GM19452 (cell line): ENCODE measurements around the gene LDHAL6B.
"Not testable (repeated sequence)": the region's sequence is repeated elsewhere in the genome, so short reads cannot be mapped to it uniquely, and the experiment has no call there.

Experiments used
- ATAC-seq: cut with Tn5 transposase; IDR thresholded peaks from one replicate; pipeline ENCODE4 v1.9.1; 2021; ENCODE audit not compliant: unreplicated experiment

LDHAL6B gene

DNA sequence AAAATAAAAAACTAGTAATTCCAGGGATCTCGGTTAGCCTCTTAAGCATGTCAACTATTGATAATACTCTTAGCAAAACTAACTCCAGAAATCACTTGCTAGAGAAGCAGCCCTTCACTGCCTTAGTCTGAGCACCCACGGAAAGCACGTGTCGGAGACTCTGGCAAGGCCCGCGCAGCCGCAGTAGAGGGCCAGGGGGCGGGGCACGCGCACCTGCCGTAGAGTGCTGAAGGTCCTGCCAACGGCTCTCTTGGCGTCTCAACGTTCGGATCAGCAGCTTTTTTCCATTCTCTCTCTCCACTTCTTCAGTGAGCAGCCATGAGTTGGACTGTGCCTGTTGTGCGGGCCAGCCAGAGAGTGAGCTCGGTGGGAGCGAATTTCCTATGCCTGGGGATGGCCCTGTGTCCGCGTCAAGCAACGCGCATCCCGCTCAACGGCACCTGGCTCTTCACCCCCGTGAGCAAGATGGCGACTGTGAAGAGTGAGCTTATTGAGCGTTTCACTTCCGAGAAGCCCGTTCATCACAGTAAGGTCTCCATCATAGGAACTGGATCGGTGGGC is at the start of gene LDHAL6B:
TSS of gene LDHAL6B (plus strand) at position 221 of the 561 bp plus-strand sequence. CDS start at position 319, 98 bp downstream.
- no peak for ATAC-seq

DNA sequence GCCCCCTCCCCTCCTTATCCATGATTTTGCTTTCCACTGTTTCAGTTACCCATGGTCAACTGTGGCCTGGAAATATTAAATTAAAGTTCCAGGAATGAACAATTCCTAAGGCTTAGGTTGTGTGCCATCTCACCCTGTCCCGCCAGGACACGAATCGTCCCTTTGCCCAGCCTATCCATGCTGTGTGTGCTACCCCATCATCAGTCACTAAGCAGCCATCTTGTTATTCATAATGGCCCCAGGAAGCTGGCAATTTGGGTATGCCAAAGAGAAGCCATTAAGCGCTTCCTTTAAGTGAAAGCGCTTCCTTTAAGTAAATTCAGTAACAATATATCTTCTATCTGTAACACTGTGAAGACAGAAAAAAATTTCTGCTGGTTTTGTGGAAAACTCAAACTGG is 49.2 kb upstream of the LDHAL6B start:
- no peak for ATAC-seq

DNA sequence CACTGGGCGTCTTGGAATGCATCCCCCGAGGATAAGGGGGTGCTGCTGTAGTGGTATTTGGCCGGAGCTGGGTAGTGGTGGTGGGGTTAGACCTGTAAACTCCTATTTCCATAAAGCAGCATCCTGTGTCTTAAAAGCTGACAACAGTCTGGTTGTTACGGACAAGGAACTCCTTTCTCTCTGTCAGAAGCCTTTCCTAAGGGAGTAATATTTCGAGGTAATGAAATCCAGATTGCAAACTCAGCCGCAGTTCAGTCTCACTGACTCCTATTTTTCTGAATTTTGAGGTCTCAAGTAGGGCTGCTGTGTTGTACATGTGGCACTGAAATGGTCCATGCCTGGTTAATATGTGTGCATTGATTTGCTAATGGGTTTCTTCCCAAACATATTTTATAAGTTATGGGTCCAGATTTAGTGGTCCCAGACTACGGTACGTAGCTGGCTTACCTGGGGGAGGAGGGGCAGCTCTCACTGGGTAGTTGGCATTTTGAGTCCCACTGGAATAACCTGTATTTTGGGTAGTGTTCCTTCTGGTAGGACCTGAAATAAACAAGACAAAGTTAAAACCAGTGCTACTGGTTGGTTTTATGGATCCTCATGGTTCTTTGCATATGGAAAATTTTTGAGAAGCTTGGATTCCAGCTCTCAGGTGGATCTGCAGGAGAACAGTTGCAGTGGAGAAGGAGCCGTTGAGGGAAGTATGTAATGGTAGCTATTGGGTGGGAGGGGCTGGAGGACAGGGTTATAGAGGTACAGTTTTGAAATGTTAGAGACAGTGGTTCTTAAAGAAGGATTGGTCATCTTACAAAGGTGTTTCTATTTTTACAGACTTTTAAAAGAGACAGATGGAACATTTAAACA is 48.6 kb upstream of the LDHAL6B start:
- no peak for ATAC-seq

DNA sequence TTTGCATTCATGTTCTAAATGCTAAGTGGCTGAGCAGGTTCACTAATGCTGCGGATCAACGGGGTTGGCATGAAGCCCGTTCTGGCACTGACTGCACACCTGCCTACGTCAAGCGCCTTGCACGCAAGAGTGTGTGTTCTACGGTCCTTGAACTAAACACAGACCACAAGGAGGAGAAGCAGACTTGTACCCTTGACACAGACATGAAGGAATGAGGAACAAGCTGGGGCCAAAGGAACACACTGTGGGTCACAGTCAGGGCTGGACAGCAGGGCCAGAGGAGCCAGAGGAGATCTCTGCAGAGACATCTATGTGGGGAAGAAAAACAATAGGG is 48.0 kb upstream of the LDHAL6B start:
- no peak for ATAC-seq

DNA sequence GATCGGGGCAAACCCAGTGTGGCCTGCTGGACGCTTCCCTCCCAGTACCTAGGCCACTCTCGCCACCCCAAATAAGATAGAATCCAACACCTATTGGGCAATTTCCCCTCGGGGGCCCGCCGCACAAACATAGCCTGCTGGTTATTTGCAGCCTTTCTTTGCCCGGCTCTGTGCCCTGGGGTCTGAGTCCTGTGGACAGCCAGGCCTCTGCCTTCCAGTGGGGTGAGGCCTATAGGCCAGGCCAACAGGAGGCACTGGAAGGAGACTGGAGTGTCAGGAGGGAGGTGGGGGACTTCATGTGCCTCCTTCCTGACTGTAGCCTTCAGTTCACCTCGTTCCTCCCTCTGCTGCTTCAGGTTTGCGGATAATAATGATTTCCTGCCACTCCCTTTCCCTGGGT is 47.4 kb upstream of the LDHAL6B start:
- ATAC-seq, result no peak

DNA sequence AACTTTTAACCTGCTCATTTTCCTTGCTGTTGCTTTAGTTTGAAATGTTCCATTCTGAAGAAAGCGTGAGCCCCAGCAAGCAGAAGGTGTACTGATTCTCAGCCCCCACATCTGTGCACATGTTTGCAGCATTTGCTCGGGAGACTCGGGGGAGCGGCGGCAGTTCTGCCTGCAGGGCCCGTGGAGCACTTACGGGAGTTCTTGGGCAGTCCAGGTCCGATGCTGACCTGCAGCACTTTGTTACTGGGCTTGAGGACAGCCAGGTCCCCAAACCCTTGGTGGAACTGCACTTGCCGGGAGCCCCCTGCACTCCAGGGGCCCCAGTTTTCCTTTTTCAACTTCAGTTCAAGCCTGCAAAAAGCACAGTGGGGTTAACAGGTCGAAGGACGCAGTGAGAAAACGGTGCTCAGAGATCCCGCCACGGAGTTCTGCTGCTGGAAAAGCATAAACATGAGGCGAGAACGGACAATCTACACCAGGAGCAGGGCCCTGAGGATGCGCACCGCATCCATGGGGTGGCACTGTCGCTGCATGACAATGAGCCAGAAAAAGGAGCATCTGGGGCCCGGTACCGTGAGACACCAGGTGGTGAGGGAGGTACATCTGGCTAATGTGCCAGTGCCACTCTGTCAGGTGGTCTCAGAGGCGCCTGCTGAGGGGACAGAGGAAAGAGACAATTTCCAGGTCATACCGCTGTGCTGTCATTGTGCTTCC is 45.6 kb upstream of the LDHAL6B start:
- no peak for ATAC-seq

DNA sequence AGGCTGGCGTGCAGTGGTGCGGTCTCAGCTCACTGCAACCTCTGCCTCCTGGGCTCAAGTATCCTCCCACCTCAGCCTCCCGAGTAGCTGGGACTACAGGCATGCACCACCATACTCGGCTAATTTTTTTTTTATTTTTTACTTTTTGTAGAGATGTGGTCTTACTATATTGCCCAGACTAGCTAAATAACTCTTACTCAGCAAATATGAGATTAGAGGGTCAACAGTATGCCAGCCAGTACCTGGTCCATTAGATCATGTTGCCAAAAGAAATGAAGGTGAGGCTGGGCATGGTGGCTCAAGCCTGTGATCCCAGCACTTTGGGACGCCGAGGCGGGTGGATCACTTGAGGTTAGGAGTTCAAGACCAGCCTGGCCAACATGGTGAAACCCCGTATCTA is 44.6 kb upstream of the LDHAL6B start:
- not testable (repeated sequence) for ATAC-seq

DNA sequence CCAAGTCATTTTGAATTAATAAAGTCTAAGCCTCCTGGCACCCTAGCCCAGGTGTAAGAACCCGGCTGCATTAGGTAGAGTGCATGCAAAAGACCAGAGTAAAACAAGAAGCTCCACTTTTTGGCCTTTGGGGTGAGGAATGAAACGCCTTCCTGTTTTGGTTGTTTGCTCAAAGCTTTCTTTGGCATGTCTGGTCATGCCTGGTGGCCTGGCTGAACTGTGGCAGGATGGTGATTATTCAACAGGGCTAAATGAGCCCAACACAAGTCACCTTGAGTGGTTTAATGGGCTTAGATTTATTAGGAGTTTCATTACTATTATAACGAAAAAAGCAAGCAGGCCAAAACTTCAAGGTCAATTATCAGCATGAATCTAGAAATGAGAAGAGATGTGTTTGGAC is 40.9 kb upstream of the LDHAL6B start:
- no peak for ATAC-seq

DNA sequence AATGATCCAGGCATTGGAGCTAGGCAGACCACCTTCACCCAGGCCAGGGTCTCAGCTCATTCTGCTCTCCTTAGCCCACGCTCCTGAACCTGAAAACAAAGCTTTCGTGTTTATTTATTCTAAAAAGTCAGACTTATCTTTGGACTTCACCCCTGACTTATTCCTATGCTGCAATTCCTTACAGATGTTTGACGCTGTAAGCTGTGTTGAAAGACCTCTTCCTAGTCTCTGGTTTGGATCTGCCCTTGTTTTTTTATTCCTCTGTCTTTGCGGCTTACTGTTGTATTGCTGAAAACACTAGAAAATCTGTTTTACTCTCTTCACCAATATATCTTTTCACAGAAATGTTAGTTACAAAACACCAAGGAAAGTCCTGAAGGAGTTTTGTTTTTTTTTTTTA is 40.5 kb upstream of the LDHAL6B start:
- no peak for ATAC-seq

DNA sequence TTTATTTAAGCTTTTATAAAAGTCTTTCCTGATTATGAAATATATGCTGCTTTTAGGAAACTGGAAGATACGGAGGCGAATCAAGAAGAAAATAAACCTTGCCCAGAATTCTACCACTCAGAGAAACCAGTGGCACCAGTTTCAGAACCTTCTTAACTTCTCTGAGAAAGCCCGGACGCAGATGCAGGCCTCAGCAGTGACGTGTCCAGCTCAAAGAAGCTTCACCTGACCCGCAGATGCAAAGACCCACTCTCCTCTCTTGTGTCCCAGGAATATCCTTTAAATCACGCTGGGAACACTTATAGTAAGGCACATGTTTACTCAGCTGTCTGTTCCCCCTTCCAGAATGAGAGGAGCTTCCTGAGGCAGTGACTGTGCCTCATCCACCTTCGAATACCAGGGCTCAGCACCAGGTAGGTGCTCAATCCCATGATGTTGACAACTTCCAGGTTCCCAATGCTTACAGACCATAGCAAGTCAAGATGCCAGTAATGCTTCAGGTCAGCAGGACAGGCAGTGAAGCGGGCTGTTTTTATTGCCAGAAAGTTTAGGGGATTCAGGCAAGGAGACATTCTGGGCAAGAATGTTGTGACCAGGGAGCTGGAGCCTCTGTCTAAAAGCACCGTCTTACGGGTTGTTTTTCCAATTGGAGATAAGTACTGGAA is 39.9 kb upstream of the LDHAL6B start:
- ATAC-seq, result no peak

DNA sequence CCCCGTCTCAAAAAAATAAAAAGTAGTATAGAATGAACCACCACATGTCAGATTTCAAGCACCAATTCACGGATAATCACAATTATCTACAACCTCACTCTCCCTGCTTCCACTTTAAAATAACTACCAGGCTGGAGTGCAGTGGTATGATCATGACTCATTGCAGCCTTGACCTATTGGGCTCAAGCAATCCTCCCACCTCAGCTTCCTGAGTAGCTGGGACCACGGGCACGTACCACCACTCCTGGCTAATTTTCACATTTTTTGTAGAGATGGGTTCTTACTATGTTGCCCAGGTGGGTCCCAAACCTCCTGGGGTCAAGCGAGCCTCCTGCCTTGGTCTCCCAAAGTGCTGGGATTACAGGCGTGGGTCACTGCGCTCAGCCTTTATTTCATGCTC is 38.1 kb upstream of the LDHAL6B start:
- ATAC-seq, result no peak

DNA sequence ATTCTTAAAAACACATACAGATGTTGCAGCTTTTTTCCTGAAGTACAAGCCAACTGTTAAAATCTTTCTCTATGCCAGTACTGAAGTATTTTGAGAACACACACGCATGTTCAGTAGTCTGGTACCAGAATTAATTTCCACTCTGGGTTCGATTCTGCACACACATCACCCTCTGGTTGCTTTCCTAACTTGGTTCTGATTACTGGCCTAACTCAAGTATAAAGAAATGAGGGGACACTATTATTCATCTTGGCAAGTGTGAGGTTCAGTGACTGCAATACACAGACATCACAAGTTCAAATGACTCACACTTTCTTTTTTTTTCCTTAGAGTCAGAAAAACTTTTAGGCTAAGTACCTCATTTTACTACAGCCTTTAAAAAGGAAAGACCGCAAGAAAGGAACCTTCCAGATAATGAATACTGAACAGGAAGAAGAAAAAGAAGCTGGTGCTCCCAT is 37.4 kb upstream of the LDHAL6B start:
- ATAC-seq, result no peak

DNA sequence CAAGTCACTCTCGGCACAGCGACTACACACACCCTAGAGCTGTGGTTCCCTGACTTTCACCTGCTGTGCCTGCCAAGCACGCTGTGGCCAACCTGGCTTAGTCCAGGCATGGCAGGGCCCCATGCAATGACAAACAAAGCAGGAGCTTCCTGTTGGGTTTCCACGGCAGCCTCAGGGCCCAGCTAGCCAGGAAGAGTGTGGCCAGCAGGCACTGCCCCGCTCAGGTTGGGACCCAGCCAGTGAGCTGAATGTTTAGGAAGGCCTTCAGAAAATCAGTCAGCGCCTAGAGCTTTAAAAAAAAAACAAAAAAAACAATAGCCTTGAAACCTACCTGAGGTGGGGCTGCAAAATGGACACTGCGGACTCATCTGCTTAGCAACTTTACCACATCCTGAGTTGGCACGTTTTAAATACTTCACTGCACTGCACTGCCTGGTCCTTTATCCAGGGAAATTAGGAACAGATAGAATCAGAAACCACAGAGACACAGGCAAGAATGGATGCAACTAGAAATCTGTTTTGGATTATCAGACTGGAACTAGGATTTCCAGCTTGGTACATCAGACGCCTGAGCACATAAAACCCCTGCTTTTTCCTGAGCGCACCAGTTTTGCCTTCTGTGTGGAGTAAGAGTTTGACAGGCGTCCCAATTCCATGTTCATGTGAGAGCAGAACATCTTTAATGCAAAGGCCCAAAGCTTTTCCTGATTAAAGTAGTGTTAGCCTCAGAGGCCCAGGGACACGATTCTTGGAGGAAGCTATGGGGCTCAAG is 36.2 kb upstream of the LDHAL6B start:
- no peak for ATAC-seq

DNA sequence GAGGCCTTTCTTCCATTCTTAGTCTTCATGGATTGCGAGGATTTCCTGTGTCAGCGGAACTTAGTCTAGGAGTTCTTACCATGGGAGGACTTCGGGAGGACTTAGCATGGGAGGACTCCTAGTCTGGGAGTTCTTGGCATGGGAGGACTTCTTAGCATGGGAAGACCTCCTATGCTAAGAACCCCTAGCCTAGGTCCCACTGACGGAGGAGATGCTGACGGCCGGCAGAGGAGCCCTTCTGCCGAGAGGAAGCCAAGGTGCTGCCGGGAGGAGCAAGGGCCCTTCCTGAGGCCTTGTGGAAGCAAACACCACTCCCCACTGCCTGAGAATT is 35.6 kb upstream of the LDHAL6B start:
- ATAC-seq, result no peak

DNA sequence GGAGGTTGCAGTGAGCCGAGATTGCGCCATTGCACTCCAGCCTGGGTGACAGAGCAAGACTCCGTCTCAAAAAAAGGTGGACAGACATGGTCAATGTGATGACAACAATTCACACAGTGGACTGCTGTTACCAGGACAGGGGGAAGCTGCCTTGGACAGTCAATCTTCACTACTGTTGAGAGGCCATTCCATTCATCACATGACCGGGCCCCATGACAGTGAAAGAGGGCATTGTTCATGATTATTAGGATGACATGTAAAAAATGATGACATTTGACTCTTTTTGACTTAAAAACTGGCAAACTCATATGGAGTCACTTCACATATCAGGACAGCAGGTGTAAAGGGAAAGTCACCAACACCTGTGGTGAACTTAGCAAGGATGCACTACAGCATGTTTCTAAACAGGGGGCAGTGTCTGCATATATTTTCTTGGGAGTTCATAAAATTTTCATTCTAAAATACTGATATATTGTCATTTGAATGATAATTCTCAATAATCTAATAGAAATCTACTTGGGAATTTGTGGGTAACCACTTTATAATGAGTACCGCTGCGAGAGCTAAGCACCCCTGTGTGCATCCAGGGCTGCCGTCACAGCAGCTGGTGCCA is 34.2 kb upstream of the LDHAL6B start:
- no peak for ATAC-seq

DNA sequence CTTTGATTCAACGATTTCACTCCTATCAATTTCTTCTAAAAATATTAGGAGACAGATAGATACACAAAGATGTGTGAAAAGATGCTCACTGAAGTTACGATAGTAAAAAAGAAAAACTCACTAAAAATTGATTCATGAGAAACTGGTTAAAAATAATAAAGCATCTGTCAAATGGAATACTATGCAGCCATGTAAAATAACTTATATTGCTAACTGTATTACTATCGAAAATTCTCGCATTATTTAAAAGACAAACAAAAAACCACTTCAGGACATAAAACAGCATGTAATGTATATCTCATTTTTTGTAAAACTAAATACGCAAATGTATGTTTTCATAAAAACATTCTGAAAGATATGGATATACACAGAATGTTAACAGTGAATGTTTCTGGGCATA is 33.4 kb upstream of the LDHAL6B start:
- no peak for ATAC-seq

DNA sequence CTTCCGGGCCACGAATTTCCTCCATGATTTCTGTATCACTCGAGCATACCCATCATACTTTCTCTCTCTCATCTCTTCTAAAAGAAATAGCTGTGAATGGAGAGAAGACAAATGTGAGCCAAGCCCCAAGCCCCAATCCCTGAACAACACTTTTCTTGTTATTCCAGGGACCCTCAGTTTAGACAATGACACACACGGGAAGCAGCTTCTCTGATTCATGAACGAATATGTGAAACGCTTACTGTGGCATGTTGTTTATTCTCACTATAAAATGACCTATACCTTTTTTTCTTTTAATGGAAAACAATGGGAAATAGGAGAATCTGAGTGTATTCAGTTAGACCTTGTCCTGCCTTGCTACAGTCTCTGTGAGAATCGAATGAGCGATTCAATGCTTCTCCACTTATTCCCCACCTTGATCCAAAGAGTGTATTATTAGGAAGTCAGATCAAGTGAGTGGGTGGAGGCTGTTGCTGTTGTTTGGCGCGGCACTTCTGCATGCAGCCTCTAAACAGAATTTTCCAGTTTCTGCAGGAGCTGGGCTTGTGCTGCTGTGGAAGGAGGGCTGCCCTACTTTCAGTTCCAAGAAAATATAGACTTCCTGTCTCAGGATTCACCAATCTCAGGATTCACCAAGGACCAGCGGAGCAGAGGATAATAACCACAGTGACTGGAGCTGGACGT is 32.4 kb upstream of the LDHAL6B start:
- no peak for ATAC-seq

DNA sequence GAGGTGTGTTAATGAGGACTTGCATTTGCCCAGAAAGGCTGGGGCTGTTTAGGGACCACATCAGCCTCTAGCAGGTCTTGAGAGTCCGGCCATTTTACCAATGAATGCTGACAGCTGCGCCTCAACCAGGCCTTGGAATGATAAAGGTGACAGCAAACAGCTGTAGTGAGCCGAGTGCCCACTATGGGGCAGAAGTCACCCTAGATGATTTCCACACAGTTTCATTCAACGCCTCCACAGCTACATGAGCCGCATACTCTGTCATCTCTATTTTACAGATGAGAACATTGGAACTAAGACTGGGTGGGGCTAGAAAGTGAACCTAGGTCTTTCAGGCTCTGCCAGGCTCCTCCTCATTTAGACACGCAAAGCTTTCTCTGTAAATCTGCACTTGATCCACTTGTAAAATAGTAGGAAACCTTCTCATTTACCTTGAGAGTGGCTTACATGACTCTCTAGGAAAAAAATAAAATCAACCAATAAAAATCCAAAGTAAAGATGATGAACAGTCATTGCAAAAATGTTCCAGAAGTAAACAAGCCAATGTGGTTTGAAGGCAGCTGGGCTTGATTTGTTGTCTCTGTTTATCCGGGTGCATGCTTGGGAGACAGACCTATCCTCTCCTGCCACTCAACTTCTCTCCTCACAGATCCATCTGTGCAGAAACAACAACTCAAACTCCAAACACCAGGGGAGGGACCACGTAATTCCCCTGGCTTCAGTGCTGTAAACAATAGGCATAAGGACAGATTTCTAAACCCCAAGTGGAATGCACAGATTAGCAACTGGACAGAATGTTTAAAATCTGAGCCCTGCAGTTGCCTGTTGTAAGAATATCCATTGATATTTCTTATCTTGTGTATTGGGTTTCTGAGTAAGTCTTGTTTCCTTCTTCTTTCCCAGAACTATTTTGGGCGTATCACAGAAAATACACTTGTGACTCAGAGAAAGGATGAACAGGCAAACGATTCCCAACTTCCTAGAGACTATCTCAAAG is 31.5 kb upstream of the LDHAL6B start:
- peak; percentile 58 for ATAC-seq
